GM21619 (cell line): ENCODE results near the gene AGAP1.

ENCODE experiments used
- ATAC-seq: cut with Tn5 transposase; IDR thresholded peaks from one replicate; pipeline ENCODE4 v1.9.1; 2021; ENCODE audit not compliant: unreplicated experiment

The AGAP1 gene

GRCh38 chr2:235951982-235952381 lies 458.1 kb downstream of the AGAP1 start:
- no peak for ATAC-seq

- ATAC-seq: no peak
These were observed 458.9 kb downstream of the AGAP1 start for GRCh38 chr2:235952714-235953113.

- no peak for ATAC-seq
These were observed 460.4 kb downstream of the AGAP1 start for GRCh38 chr2:235954281-235954680.

GRCh38 chr2:235954888-235955480 lies 461.1 kb downstream of the AGAP1 start:
- ATAC-seq: no peak

GRCh38 chr2:235955664-235956063 lies 461.8 kb downstream of the AGAP1 start:
- no peak for ATAC-seq

GRCh38 chr2:235956281-235956970 lies 462.6 kb downstream of the AGAP1 start:
- ATAC-seq: no peak

- ATAC-seq: no peak
These were observed 463.4 kb downstream of the AGAP1 start for GRCh38 chr2:235957251-235957650.

GRCh38 chr2:235958221-235958930 lies 464.5 kb downstream of the AGAP1 start:
- no peak for ATAC-seq

- no peak for ATAC-seq
These were observed 465.1 kb downstream of the AGAP1 start for GRCh38 chr2:235958931-235959410.

- ATAC-seq: no peak
These were observed 466.3 kb downstream of the AGAP1 start for GRCh38 chr2:235960011-235960715.

GRCh38 chr2:235960716-235961640 lies 467.1 kb downstream of the AGAP1 start:
- no peak for ATAC-seq

- no peak for ATAC-seq
These were observed 467.9 kb downstream of the AGAP1 start for GRCh38 chr2:235961711-235962110.

GRCh38 chr2:235963853-235964577 lies 470.2 kb downstream of the AGAP1 start:
- ATAC-seq: no peak

GRCh38 chr2:235964787-235965390 lies 471.0 kb downstream of the AGAP1 start:
- no peak for ATAC-seq

- ATAC-seq: no peak
These were observed 472.6 kb downstream of the AGAP1 start for GRCh38 chr2:235966396-235966795.

- ATAC-seq: no peak
These were observed 473.3 kb downstream of the AGAP1 start for GRCh38 chr2:235966932-235967757.

GRCh38 chr2:235968155-235968554 lies 474.3 kb downstream of the AGAP1 start:
- ATAC-seq: no peak

- ATAC-seq: no peak
These were observed 474.9 kb downstream of the AGAP1 start for GRCh38 chr2:235968616-235969324.
